ENCODE results near the gene PPP3CB.

The PPP3CB gene

GRCh38 chr10:73433538-73433867 is 62.3 kb downstream of the PPP3CB start, which contains the start of gene MSS51:
Gene MSS51, minus strand, starts transcription at chr10:73433561. Its CDS starts 5,277 bp downstream, at chr10:73428284.
- no peak for DNase-seq (ENCODE audit: low read depth, low spot score)

GRCh38 chr10:73432646-73433537 is 62.9 kb downstream of the PPP3CB start:
- in situ Hi-C loops (cut with HindIII; ENCODE audit: low sequenced_read_pairs), result no loop called here
- no peak overlapping the region for H3K4me3 ChIP-seq (ENCODE audit: low read depth, low read length)
- DNase-seq (ENCODE audit: low read depth, low spot score), result no peak
- TF ChIP-seq CTCF (IDR thresholded peaks at IDR 0.05; ENCODE audit: low read depth, low read length), result no peak

More at GRCh38 chr10:73433538-73433867, 62.3 kb downstream of the PPP3CB start, which contains the start of gene MSS51:
- H3K4me3 ChIP-seq (ENCODE audit: low read depth, low read length), result no peak within 1 kb of the TSS
- in situ Hi-C loops (cut with HindIII; ENCODE audit: low sequenced_read_pairs), result no loop called here
- TF ChIP-seq CTCF (IDR thresholded peaks at IDR 0.05; ENCODE audit: low read depth, low read length), result no peak

GRCh38 chr10:73426318-73426717 is 69.5 kb downstream of the PPP3CB start:
- no peak for DNase-seq (ENCODE audit: low read depth, low spot score)
- in situ Hi-C loops (cut with HindIII; ENCODE audit: low sequenced_read_pairs), result no loop called here
- no peak for TF ChIP-seq CTCF (IDR thresholded peaks at IDR 0.05; ENCODE audit: low read depth, low read length)
- H3K4me3 ChIP-seq (ENCODE audit: low read depth, low read length), result no peak overlapping the region

- no peak for TF ChIP-seq CTCF (IDR thresholded peaks at IDR 0.05; ENCODE audit: low read depth, low read length)
- DNase-seq (ENCODE audit: low read depth, low spot score), result no peak
- H3K4me3 ChIP-seq (ENCODE audit: low read depth, low read length), result no peak overlapping the region
- in situ Hi-C loops (cut with HindIII; ENCODE audit: low sequenced_read_pairs), result no loop called here
These were observed 71.3 kb downstream of the PPP3CB start for GRCh38 chr10:73424478-73424877.

- H3K4me3 ChIP-seq (ENCODE audit: low read depth, low read length), result no peak overlapping the region
- no peak for TF ChIP-seq CTCF (IDR thresholded peaks at IDR 0.05; ENCODE audit: low read depth, low read length)
- no peak for DNase-seq (ENCODE audit: low read depth, low spot score)
- in situ Hi-C loops (cut with HindIII; ENCODE audit: low sequenced_read_pairs), result no loop called here
These were observed 72.5 kb downstream of the PPP3CB start for GRCh38 chr10:73423309-73423708.

- in situ Hi-C loops (cut with HindIII; ENCODE audit: low sequenced_read_pairs), result no loop called here
- DNase-seq (ENCODE audit: low read depth, low spot score), result no peak
- no peak for TF ChIP-seq CTCF (IDR thresholded peaks at IDR 0.05; ENCODE audit: low read depth, low read length)
- no peak overlapping the region for H3K4me3 ChIP-seq (ENCODE audit: low read depth, low read length)
These were observed 79.3 kb downstream of the PPP3CB start for GRCh38 chr10:73416571-73416970.
